HCT116 (cell line): Measurements from ENCODE around the gene KCNC4. TPM values are rescaled to one million over a fixed set of nuclear protein-coding genes. Genes with fewer than 3 reads are reported as not detected.

Experiments used
- ATAC-seq: fragments of 200-7000 bp; cut with Tn5 transposase; 2 replicates; pipeline ENCODE4 v1.9.1; 2020; ENCODE audit warnings: mild to moderate bottlenecking, moderate library complexity
- BruUV-seq: library from RNA; stranded (reverse); fragments of 400-500 nt; replicated peaks from 2 replicates; lab custom pipeline; 2021; lab: Mats Ljungman, UMichigan
- CTCF ChIA-PET: fragments of 300-600 bp; sonication (Branson Sonifier 250); formaldehyde crosslinking; loops from one replicate; lab custom pipeline; 2021; ENCODE audit warnings: antibody characterized with exemption; lab: Charles Lee
- POLR2A ChIA-PET: fragments of 300-600, 350-600 bp; sonication (Branson Sonifier 250); formaldehyde crosslinking; loops from one replicate; lab custom pipeline; 2021; ENCODE audit warnings: antibody characterized with exemption; lab: Charles Lee
- RAD21 ChIA-PET, 2 experiments: fragments of 300-600 bp; sonication (Branson Sonifier 250); formaldehyde crosslinking; loops; one replicate each; lab custom pipeline; 2023; ENCODE audit warnings: low total read pairs in 2 of 2; ENCODE audit not compliant: uncharacterized antibody in 2 of 2, unreplicated experiment in 2 of 2, low non-redundant PET in 1 of 2; lab: Charles Lee
- DNase-seq: peaks from one replicate; pipeline ENCODE4 v3.0.0-alpha.2; 2010; ENCODE audit warnings: low read depth, low spot score
- H2AFZ ChIP-seq: fragments of 200-600 bp; shearing (Covaris generic), sonication (generic); 2 replicates; pipeline ENCODE4 v1.6.1; 2017; ENCODE audit warnings: low read depth, mixed run types, mixed read lengths, antibody characterized with exemption, low read length; ENCODE audit not compliant: poor library complexity, severe bottlenecking
- H3K27ac ChIP-seq: 2 replicates; pipeline ENCODE4 v1.5.1; 2012; ENCODE audit warnings: low read depth, low read length
- H3K27me3 ChIP-seq: fragments of 200-600 bp; sonication (generic); 2 replicates; pipeline ENCODE4 v1.6.1; 2016; ENCODE audit warnings: mixed run types, low read length, mixed read lengths; ENCODE audit not compliant: insufficient read depth
- H3K36me3 ChIP-seq, 2 experiments: fragments of 200-500 bp in 1 of 2; fragments of 200-600 bp in 1 of 2; sonication (Bioruptor generic) in 1 of 2; sonication (generic) in 1 of 2; 2 replicates each; pipeline versions ENCODE4 v1.5.1 to v1.6.1; 2014 to 2016; ENCODE audit warnings: low read length in 2 of 2, inconsistent platforms in 1 of 2, mixed read lengths in 1 of 2, mixed run types in 1 of 2; ENCODE audit not compliant: insufficient read depth in 2 of 2, control insufficient read depth in 1 of 2
- H3K4me1 ChIP-seq, 2 experiments: fragments of 200-600 bp in 1 of 2; sonication (generic) in 1 of 2; 2 replicates each; pipeline versions ENCODE4 v1.5.1 to v1.6.1; 2012 to 2017; ENCODE audit warnings: low read length in 2 of 2, inconsistent platforms in 1 of 2, mild to moderate bottlenecking in 1 of 2, mixed read lengths in 1 of 2, mixed run types in 1 of 2, moderate library complexity in 1 of 2; ENCODE audit not compliant: insufficient read depth in 2 of 2, control insufficient read depth in 1 of 2
- H3K4me2 ChIP-seq: fragments of 200-600 bp; sonication (generic); 2 replicates; pipeline ENCODE4 v1.6.1; 2017; ENCODE audit warnings: mixed run types, low read length, mixed read lengths
- H3K4me3 ChIP-seq, 2 experiments: fragments of 200-600 bp in 1 of 2; sonication (generic) in 1 of 2; replicated peaks in 1 of 2; 2 replicates each; pipeline ENCODE4 v1.5.1; 2011 to 2016; ENCODE audit warnings: low read length in 2 of 2, control low read depth in 1 of 2, low read depth in 1 of 2, mild to moderate bottlenecking in 1 of 2, mixed read lengths in 1 of 2, mixed run types in 1 of 2
- H3K79me2 ChIP-seq: fragments of 200-600 bp; sonication (generic); 2 replicates; pipeline ENCODE4 v1.6.1; 2017; ENCODE audit warnings: mild to moderate bottlenecking, mixed run types, low read length, moderate library complexity, mixed read lengths; ENCODE audit not compliant: insufficient read depth
- H3K9ac ChIP-seq: fragments of 200-600 bp; sonication (generic); 2 replicates; pipeline ENCODE4 v1.6.1; 2016; ENCODE audit warnings: low read length, mixed read lengths
- H3K9me2 ChIP-seq: fragments of 200-600 bp; sonication (generic), shearing (Covaris generic); 2 replicates; pipeline ENCODE4 v1.6.1; 2017; ENCODE audit warnings: mixed run types, mild to moderate bottlenecking, moderate library complexity; ENCODE audit not compliant: insufficient read depth
- H3K9me3 ChIP-seq, 2 experiments: fragments of 200-500 bp in 1 of 2; fragments of 200-600 bp in 1 of 2; sonication (Bioruptor generic) in 1 of 2; sonication (generic) in 1 of 2; 2 replicates each; pipeline ENCODE4 v1.6.1; 2014 to 2017; ENCODE audit warnings: low read length in 2 of 2, mixed read lengths in 2 of 2, inconsistent platforms in 1 of 2, low read depth in 1 of 2, mild to moderate bottlenecking in 1 of 2, mixed run types in 1 of 2, moderate library complexity in 1 of 2; ENCODE audit not compliant: control insufficient read depth in 1 of 2, insufficient read depth in 1 of 2
- H4K20me1 ChIP-seq: fragments of 200-600 bp; sonication (generic), shearing (Covaris generic); 2 replicates; pipeline ENCODE4 v1.6.1; 2017; ENCODE audit warnings: mixed run types, mild to moderate bottlenecking, moderate library complexity; ENCODE audit not compliant: insufficient read depth
- CTCF ChIP-seq, 3 experiments: fragments of 200-600 bp in 1 of 3; sonication (generic) in 1 of 3; IDR thresholded peaks in 2 of 3; conservative IDR thresholded peaks in 1 of 3; 2 replicates each; pipeline ENCODE4 v1.5.1; 2012 to 2017; ENCODE audit warnings: low read depth in 2 of 3, low read length in 2 of 3, antibody characterized with exemption in 1 of 3, borderline replicate concordance in 1 of 3, control low read depth in 1 of 3, mild to moderate bottlenecking in 1 of 3, mixed read lengths in 1 of 3, mixed run types in 1 of 3, moderate library complexity in 1 of 3; ENCODE audit not compliant: insufficient read depth in 1 of 3
- ELF1 ChIP-seq: IDR thresholded peaks from 2 replicates; pipeline ENCODE4 v1.6.1; 2012; ENCODE audit warnings: low read depth, borderline replicate concordance
- EZH2 ChIP-seq: fragments of 200-600 bp; sonication (generic); IDR thresholded peaks from 2 replicates; pipeline ENCODE4 v1.6.1; 2017; ENCODE audit warnings: antibody characterized with exemption, mixed run types
- POLR2A ChIP-seq: IDR thresholded peaks from 2 replicates; pipeline ENCODE4 v1.7.0; 2011; ENCODE audit warnings: borderline replicate concordance; ENCODE audit not compliant: insufficient read depth, insufficient read length; ENCODE audit errors: extremely low read depth
- REST ChIP-seq: IDR thresholded peaks from 2 replicates; pipeline ENCODE4 v1.6.1; 2012; ENCODE audit warnings: low read depth
- SRF ChIP-seq: IDR thresholded peaks from 2 replicates; pipeline ENCODE4 v1.6.1; 2012; ENCODE audit warnings: low read depth
- YY1 ChIP-seq: IDR thresholded peaks from 2 replicates; pipeline ENCODE4 v1.6.1; 2011; ENCODE audit warnings: low read length, low read depth, moderate library complexity, mild to moderate bottlenecking; ENCODE audit not compliant: insufficient replicate concordance; ENCODE audit errors: extremely low read depth
- ZFX ChIP-seq: fragments of 450-650 bp; IDR thresholded peaks from 2 replicates; pipeline ENCODE4 v1.6.1; 2017
- intact Hi-C: fragments of 100-400 bp; cut with micrococcal nuclease; formaldehyde crosslinking; loops from 2 replicates; pipeline ENCODE4 v1.10.0; 2022
- total RNA-seq: library from RNA; stranded (reverse); gene quantifications from one replicate; pipeline ENCODE4 v1.2.1, GENCODE V29; 2021; ENCODE audit not compliant: unreplicated experiment

Gene KCNC4
- total RNA-seq, 1 experiment from 2014 or later: 13.0 TPM

GRCh38 chr1:110235181-110235833 lies 25.2 kb downstream of the KCNC4 start:
- Histone ChIP-seq H3K9me3 (no peaks in the 10 kb centered on the region), H3K27me3 (no peaks in the 10 kb centered on the region), H4K20me1 (no peaks in the 10 kb centered on the region), H3K4me3 (no peak overlapping the region), H3K9ac (peak overlapping the region; percentile 21; the same call in 1 of the 2 replicates), H3K27ac (peak overlapping the region; percentile 30; the same call in 1 of the 2 replicates), H3K36me3 (no peaks in the 10 kb centered on the region), H3K9me2 (no peaks in the 10 kb centered on the region), H3K4me1 (peaks cover 5 to 31% of the 10 kb centered on the region in 2 experiments; a peak in 3 of 4 replicates)
- ATAC-seq: peak; percentile 28; the same call in 1 of the 2 replicates
- POLR2A ChIA-PET: no interaction called here
- intact Hi-C loops: no loop called here
- TF ChIP-seq POLR2A (no peak), REST (no peak), EZH2 (no peak), SRF (no peak), ELF1 (no peak; the same call in 1 of the 2 replicates), ZFX (no peak), CTCF (IDR thresholded peaks at IDR 0.05 in 2 of 3, conservative IDR thresholded peaks at IDR 0.05 in 1 of 3; ENCODE audit: borderline replicate concordance in 1 of 3, insufficient read depth in 1 of 3, low read depth in 2 of 3, low read length in 2 of 3) (no peak), YY1 (no peak)
- TF ChIP-seq, all 23 proteins: peak for 0
- BruUV-seq: no TSS peak
- no peaks in the 10 kb centered on the region for H3K79me2 ChIP-seq
- CTCF ChIA-PET: interaction anchor here (2.0 kb wide), 1 partner anchor 27 kb away, joined by 6 read pairs; no protein-coding TSS in a partner anchor
- RAD21 ChIA-PET: no interaction called here
- H3K4me2 ChIP-seq: peak overlapping the region; percentile 48
- H2AFZ ChIP-seq: no peak overlapping the region
- DNase-seq: no peak
